HG03520 (cell line): Measurements from ENCODE around the gene DARS1.

Source experiments
- ATAC-seq: cut with Tn5 transposase; IDR thresholded peaks from one replicate; pipeline ENCODE4 v1.9.1; 2021; ENCODE audit warnings: mild to moderate bottlenecking, moderate library complexity; ENCODE audit not compliant: unreplicated experiment

Gene DARS1

DNA sequence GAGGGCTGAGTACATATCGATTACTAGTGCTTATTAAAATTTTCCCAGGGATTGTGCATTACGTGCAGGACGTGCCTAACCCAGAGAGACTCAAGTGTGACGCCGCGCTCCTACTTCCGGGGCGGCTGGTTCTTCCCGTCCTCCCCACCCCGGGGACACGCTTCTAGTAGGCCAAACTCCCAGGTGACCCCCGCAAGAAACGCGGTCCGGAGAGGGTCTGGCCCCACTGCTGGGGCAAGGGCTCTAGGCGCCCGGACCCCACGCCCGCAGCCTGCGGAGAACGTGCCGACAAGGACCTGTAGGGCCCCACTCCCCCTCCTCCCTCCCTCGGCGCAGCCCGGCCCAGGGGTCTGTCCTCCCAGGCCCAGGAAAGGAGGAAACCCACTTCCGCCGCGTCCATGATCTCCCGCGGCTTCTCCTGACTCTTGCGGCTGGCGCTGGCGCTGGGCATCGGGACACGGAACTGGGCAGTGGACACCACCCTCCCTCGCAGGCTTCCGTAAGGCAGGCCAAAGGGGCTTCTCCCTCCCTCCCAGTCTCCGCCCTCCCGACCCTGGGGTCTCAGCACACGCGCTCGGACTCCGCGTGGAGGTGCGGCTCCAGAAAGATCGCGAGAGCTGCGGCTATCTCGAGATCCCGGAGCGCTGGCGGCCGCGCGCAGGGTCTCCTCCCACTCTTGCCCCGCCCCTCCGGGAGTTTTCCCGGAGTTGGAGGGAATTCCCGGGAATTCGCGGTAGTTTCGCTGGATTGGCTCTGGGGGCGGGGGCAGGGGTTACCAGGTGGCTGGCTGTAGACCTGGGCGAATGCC, at the start of gene DARS1:
Gene DARS1 (minus strand): TSS at position 609 of the 808 bp plus-strand sequence. CDS start 158 bp downstream, at position 451.
- peak; percentile 75 for ATAC-seq

DNA sequence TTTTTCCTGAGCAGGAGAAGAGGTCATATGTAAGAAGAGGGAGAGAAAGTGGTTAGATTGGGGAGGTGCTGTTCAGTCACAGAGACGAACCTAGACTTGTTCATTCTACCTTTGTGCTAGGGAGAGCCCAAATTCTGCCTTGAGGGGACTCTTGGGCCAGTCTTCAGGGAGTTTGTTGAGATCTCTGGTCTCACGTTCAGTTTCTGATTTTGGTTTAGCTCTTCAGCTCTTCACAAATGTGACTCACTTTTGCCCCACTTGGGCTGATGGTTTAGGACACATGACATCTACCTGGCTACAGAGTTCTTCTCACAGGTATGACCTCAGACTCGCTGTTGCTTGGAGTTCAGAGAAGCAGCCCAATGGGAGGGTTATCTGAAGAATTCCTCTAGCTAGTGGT, 49.2 kb upstream of the DARS1 start:
- no peak for ATAC-seq

DNA sequence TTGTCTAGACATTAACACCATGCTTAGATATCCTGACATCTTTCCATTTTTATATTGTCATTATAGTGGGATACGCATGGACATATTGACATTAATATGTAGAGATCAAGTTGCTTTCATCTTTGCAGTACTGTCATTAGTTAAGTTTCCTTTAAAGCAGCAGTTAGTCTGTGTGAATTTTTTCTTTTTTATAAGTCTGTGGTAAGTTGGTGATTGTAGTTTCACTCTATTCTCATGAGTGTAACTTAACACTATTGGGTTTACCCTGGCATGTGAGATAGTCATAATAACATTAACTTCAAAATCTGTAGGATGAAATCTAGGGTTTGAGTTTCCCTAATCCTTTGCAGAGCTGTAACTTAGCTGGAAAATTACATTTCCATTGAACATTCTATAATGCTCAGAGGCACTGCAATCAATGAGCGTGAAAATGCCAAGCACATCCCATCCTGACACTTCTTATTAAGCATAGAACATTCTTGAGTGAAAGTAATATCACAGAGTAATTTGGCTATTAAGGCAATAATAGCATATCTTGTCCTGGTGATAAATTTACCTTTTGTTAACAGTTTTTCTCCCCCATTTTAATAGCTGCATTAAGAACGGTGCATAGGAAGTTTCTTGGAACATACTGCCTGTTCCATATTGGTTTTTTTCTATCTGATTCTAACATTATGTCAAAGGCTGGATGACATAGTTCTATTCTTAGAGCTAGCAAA, 47.5 kb upstream of the DARS1 start:
- ATAC-seq = no peak

DNA sequence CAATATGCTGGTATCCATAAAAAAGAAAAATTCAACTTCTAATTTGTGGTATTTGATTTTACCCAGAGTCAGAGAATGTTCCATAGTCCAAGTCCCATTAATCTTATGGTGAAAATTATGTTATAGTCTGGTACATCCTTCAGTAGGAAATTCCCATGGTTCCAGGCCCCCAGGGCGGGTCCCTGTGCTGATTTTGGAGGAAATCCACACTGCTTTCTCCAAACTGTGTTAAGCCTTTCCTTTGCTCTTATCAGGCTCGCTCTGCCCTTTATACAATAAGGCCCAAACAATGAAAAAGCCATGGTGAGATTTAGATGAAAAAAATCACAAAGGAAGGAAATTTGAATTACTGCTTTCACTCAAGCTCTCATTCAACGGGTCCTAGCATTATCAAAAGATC, 46.8 kb upstream of the DARS1 start:
- ATAC-seq = no peak

DNA sequence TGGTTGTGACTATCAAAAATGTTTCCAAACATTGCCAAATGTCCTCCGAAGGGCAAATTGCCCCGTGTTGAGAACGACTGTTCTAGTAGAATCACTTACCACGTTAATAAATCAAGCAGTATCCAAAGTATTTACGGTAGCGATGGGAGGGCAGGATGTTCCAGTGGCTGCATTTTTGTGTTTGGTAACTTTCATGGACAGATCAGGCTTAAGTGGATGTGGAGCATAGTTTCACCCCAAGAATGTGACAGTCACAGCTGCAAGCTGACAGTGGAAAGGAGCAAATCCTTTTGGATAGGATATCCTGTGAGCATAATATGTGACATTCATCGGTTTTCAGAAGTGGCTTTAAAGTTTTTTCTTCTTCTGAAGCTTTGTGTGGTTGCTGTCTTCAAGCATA, 46.3 kb upstream of the DARS1 start:
- ATAC-seq = no peak

DNA sequence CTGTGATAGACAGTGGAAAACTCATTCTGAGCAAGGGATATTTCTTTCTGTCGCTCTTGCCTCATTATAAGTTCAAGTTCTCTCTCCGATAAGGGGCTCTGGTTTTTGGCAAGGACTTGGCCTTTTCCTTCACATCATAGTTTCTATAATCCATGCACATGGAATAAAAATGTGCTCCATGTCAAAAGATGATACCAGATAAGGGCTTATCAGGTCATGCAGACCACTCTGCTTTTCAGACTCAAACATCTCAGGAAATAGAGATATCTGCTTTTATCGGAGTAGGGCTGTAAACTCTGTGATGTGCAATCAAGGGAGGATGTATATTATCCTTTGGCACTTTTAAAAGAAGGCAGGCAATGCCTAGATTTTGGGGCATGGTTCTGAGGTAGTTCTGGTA, 45.0 kb upstream of the DARS1 start:
- no peak for ATAC-seq

DNA sequence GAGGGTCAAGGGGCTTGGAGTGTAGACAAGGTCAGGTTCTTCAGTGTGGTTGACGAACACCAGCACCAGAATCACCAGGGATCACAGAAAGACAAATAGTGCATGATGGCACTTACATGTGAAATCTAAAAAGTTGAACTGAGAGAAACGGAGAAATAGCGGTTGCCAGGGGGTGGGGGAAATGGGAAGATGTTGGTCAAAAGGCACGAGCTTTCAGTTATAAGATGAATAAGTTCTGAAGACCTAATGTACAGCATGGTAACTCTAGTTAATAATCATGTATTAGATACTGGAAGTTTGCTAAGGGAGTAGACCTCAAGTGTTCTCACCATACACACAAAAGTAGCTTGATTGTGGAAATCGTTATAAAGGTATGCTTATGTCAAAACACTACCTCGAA, 43.7 kb upstream of the DARS1 start:
- ATAC-seq = peak; percentile 59

DNA sequence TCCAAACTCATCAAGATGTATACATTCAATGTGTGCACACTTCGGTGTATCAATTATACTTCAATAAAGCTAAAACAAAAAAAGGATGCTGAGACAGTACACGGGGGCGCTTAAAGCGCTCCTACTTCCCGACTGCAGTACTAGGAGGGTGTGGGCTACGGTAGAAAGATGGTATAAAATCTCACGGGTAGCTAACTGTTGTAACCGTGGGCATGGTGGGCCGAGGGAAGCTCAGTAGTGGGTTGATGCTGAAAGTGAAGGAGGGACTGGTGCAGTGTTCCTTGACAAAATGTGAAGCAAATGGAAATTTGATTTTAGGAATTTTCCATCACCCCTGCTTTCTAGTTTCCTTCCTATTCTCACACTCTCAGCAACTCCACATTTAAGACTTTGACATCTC, 42.6 kb upstream of the DARS1 start:
- ATAC-seq = no peak

DNA sequence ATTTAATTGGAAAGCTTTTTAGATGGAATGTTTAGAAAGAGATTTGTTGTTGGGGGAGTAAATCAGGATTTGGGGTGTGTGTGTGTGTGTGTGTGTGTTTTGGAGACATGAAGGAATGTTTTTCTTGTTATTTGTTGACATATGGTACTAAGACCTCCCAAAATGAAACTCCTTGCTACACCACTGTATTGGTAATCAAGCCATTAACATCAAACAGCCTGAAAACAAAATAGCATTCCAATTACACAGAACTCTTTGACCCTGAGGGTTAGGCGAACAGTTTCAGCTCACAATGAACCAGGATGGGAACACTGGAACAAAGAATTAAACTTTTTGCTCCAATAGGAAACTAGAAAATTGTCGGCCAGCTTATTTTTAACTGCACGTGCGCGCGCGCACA, 41.7 kb upstream of the DARS1 start:
- ATAC-seq = no peak

DNA sequence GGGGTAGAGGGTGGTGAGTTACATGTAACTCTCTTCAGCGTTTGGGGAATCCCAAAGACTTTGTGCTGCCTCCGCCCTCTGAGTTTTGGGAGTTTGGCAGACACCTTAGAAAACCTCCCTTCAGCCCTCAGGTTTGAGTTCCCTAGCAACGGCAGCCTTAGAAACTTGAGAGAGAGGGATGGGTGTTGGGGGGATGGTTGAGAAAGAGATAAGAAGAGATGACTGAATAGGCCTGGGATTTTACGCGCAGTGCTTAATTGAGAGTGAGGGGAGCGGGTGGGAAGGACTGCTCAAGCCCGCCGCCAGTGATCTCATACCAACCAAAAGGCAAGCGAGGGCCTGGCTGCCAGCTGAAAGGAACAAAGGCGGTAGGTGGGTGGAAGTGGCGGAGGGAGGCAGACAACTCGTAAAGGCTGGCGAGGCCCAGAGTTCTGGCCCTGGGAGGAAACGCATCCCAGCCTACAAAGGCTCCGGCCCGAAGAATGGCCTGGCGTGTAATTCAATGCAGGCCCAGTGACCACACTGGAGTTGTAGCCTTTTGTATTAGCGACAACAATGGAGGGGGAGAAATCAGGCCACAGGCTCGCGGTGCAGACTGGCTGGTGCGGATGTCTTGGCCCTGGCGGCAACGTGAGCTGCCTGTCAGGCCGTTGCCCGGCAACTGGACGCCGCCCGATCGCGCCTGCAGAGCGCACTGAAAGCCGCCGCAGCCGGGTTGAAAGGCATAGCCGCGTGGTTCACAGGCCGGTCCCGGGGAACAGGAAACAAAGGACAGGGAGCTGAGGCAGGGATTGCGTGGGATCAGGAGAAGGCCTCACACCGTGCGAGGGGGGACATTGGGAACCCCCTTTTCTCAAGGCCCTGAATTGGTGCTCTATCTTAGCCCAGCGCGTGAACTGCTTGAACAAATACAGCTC, 39.9 kb upstream of the DARS1 start:
- no peak for ATAC-seq

DNA sequence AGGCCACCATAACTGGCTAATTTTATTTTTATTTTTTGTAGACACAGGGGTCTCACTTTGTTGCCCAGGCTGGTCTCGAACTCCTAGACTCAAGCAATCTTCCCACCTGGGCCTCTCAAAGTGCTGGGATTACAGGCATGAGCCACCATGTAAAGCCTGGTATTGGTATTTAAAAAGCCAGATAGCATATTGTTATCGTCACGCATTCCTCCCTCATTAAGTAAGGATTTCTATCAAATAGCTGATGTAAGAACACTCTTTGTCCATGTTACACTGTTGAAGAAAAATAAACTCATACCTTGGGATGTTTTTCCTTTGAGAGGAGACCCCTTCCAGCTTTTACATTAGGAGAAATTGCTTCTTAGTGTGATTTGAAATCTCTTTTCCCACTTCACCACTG, 39.2 kb upstream of the DARS1 start:
- no peak for ATAC-seq

DNA sequence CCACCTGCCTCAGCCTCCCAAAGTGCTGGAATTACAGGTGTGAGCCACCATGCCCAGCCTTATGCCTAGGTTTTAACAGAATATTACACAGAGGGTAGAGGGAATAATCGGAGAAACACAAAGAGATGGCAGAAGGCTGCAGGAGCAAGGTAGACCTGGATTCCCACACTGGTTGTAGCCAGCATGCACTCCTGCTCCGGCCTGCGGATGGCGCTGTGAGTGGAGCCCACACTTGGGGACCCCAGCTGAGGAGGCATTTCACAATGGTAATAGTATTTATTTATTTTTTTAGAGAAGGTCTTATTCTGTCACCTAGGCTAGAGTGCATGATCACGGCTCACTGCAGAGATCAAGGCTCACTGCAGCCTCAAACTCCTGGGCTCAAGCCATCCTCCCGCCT, 38.8 kb upstream of the DARS1 start:
- ATAC-seq = no peak

DNA sequence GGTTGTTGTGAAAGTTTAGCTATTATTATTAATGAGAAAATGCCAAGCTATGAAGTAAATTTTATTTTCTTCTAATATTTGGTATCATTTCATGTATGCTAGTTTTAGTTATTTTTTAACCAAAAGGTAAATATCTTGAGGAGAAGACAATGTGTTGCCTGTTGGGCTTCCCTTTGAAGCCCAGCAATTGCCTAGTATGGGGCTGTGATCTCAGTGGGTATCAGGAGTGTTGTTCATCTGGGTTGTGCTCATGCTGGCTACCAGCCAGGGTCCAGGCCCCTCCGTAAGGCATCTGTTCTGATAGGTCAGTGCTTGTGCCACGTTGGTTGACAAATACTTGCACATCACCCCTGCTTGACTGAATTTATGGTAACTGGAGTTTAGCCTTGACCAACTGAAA, 38.0 kb upstream of the DARS1 start:
- no peak for ATAC-seq

DNA sequence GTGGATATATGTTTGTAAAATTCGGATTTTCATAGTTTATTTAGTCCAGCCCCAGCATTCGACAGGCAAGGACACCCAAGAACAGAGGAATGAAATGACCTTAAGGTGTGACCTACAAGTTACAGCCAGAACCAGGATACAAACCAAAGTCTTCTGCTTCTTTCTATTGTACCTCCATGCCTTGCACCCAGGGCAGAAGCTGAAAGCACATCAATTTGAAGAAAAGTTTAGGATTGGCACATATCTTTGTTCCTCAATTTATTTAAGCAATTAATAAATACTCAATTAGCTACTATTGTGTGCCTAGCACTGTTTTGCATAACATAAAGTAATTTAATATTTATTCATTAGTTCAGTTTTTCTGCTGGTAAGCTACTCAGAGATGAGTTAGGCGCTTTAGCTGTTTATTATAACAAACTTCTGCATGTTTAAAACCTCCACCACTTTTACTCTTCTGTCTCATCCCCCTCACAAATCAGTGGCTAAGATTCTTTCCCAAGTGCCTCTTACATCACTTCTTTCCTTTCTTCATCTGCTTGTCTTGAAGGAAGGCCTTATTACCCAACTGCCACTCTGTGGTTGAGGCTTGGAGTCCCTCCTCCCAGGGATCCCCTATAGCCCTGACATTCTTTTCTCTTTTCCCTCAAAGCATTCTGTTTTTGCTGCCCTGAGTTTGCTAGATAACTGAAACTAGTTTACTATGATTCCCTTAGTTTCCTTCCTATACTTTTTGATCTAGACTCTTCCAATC, 37.1 kb upstream of the DARS1 start:
- no peak for ATAC-seq

DNA sequence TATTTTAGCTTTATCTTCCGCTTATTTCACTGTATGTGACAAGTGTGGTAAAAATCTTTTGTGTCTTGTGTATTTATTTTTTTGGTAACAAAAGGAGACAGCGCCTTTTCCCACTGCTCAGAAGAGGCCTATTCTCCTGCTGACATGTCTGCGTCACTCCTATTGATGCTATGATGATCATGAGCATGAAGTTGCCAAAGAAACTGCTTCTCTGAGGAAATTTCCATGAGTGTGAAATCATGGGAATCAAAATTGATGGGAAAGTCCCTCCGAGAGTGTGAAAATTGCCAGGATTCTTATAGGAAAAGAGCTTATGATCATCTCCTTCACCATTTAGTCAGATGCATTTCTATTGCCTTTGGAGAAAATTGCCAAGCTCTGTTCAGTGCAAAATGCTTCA, 36.5 kb upstream of the DARS1 start:
- ATAC-seq = no peak

DNA sequence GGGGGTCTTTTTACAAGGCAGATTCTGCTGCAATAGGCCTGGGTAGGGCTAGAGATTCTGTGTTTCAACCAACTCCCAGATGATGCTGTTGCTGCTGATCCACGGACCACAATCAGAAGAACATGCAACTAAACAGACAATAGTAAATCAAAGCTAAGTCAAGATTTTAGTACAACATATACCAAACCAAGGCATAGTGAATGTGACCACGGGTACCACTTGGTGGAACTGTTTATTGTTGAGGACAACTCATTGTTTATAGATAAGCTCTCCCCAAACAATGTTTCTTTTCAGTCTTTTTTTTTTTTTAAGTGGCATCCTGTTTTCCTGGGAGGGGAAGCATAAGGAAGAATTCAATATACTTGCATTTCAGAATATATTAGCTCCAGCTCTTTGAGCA, 36.0 kb upstream of the DARS1 start:
- no peak for ATAC-seq

DNA sequence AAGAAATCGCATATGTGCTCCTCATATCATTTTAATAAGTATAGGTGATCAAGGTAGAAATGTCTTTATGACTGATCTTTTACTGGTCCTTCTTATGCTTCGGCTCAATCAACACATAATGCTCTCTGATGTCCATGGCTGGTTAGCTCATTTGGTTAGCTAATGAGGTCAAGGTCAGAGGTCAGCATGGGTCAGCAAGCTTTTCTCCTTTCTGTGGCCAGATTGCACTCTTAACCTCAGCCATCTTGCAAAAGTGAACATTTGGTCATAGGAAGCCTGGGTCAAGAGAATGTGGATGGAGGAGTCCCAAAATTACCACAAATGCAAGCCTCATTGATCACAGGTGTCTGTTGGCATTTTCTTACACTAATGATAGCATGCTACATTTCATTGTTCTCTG, 35.4 kb upstream of the DARS1 start:
- no peak for ATAC-seq

DNA sequence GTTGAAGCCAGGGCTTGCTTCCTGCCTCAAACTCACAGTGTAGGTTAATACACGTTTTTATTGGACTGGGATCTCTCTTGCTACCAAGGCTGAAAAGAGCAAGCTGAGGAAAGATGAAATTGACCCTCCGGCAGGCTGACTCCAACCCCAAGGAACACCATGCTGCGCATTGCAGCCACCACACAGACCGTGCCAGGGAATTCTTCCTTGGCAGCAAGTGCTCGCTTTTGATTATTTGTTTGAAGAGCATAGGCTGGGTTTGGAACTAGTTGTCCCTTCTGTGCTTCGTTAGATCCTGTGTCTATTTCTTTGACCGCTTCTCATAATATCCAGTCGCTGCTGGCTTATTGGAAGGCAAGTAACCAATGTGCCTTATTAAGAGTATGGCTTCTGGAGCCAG, 34.4 kb upstream of the DARS1 start:
- ATAC-seq = no peak

DNA sequence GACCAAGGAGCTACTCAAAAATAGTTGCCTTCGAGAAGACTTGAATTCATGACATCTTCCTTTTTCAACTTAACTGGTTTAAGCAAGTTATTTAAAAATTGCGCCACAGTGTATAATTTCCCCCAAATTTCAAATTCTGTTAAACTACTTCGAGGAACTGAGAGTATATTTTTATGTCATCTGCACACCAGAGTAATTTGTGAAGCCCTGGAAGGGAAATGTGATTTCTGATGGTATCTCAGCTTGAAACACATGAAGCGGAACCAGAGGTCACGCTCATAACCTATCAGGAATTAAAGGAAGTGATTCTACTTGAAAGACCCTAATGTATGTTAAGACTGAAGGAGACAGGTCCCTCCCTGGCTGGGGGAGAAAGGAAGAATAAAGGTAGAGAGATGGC, 33.9 kb upstream of the DARS1 start:
- ATAC-seq = no peak

DNA sequence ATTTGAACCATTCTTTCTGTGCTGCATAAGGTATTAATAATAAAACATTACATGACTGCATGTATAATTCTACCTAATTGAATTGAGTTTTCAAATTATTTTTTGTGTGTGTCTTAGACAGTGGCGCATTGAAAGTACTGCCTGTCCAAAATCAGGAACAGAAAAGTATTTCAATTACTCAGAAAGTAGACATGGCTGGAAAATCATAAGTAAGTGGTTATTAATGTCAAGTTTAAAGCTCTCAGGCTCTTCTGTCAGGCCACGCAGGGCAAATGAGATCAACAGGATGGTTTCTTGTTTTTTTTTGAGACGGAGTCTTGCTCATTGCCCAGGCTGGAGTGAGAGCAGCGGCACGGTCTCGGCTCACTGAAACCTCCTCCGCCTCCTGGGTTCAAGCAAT, 32.4 kb upstream of the DARS1 start:
- no peak for ATAC-seq

DNA sequence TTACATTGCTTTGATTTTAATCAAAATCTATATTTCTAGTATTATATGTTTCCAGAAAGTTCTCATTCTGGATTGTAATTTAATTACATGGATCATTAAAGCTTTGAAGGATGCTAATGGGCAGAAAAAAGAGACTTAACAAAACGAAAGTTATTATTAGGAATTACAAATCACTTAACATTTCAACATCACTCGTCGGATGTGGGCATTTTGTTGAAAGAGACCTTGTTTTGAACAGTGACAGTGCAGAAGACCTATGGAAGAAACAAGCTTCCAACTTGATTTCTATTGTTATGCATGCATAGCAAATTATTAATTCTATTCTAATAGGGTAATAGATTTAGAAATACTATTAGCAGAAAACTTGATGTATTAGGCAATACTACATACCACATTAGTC, 31.4 kb upstream of the DARS1 start:
- no peak for ATAC-seq
